OCI-LY3 (cell line): Measurements from ENCODE around the gene KLHL6.

Source experiments
- CTCF ChIP-seq: fragments of 200-600, 300-600 bp; sonication (generic); IDR thresholded peaks from 2 replicates; pipeline ENCODE4 v1.5.1; 2014; ENCODE audit warnings: antibody characterized with exemption, low read length, low read depth
- EZH2phosphoT487 ChIP-seq: fragments of 200-600 bp; shearing (Covaris generic); IDR thresholded peaks from 2 replicates; pipeline ENCODE4 v1.6.1; 2018; ENCODE audit warnings: antibody characterized with exemption, mixed run types, low read depth

- TF ChIP-seq CTCF (no peak), EZH2phosphoT487 (no peak)
Observed at GRCh38 chr3:183572935-183573334, 17.4 kb upstream of the KLHL6 start.
